Nephron (organoid): Measurements from ENCODE around the gene APBB2.
A peak's percentile ranks its signal among the peaks of the same experiment; 100 is the strongest.

Experiments used
- H3K27ac Mint-ChIP-seq, 3 experiments: 2 replicates each; pipeline ENCODE4 v1.8.0; 2020; ENCODE audit warnings: mixed read lengths in 3 of 3, mild to moderate bottlenecking in 2 of 3, moderate library complexity in 1 of 3
- H3K27me3 Mint-ChIP-seq: 2 replicates; pipeline ENCODE4 v1.8.0; 2021; ENCODE audit warnings: low read depth, mild to moderate bottlenecking, moderate library complexity, mixed read lengths
- H3K36me3 Mint-ChIP-seq: 2 replicates; pipeline ENCODE4 v1.8.0; 2020; ENCODE audit warnings: low read depth, mixed read lengths
- H3K4me1 Mint-ChIP-seq: 2 replicates; pipeline ENCODE4 v1.8.0; 2020; ENCODE audit warnings: mixed read lengths
- H3K4me3 Mint-ChIP-seq, 3 experiments: 2 replicates each; pipeline ENCODE4 v1.8.0; 2020; ENCODE audit warnings: mild to moderate bottlenecking in 3 of 3, mixed read lengths in 3 of 3, moderate library complexity in 2 of 3
- H3K9me3 Mint-ChIP-seq: 2 replicates; pipeline ENCODE4 v1.8.0; 2020; ENCODE audit warnings: mixed read lengths
- TF ChIP-seq, protein P1 (sequence below), 3 experiments: fragments of 200-600 bp; sonication (generic); IDR thresholded peaks; one replicate each; pipeline ENCODE4 v1.5.0; 2021; ENCODE audit warnings: antibody characterized with exemption in 3 of 3; ENCODE audit not compliant: unreplicated experiment in 3 of 3

Gene APBB2

DNA sequence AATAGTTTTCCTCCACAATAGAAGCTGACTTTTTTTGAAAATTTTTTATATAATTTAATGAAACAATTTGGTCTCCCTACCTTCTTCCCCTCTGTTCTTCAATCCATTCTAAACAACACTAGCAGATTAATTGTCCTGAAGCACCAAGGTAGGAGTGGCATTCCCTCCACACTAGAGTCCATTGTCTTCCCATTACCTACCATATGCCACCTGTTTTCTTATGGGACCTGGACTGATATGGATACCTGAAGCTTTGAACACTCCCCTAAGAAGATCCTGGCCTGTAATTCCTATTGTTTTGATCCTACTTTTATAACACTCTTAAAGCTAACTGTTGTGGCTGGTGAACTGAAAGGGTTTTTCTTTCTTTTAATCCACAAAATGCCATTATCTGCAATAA lies 92.0 kb downstream of the APBB2 start:
- Mint-ChIP-seq H3K9me3 (no peaks in the 10 kb centered on the region), H3K4me1 (peaks cover 61% of the 10 kb centered on the region), H3K27ac (peak overlapping the region in 2 of 3 experiments; percentile 75 to 97), H3K4me3 (no peak overlapping the region), H3K27me3 (peaks cover 4% of the 10 kb centered on the region), H3K36me3 (peaks cover 6% of the 10 kb centered on the region)
- TF ChIP-seq, protein P1, sequence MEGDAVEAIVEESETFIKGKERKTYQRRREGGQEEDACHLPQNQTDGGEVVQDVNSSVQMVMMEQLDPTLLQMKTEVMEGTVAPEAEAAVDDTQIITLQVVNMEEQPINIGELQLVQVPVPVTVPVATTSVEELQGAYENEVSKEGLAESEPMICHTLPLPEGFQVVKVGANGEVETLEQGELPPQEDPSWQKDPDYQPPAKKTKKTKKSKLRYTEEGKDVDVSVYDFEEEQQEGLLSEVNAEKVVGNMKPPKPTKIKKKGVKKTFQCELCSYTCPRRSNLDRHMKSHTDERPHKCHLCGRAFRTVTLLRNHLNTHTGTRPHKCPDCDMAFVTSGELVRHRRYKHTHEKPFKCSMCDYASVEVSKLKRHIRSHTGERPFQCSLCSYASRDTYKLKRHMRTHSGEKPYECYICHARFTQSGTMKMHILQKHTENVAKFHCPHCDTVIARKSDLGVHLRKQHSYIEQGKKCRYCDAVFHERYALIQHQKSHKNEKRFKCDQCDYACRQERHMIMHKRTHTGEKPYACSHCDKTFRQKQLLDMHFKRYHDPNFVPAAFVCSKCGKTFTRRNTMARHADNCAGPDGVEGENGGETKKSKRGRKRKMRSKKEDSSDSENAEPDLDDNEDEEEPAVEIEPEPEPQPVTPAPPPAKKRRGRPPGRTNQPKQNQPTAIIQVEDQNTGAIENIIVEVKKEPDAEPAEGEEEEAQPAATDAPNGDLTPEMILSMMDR (IDR thresholded peaks at IDR 0.05; ENCODE audit: unreplicated experiment in 3 of 3): no peak

DNA sequence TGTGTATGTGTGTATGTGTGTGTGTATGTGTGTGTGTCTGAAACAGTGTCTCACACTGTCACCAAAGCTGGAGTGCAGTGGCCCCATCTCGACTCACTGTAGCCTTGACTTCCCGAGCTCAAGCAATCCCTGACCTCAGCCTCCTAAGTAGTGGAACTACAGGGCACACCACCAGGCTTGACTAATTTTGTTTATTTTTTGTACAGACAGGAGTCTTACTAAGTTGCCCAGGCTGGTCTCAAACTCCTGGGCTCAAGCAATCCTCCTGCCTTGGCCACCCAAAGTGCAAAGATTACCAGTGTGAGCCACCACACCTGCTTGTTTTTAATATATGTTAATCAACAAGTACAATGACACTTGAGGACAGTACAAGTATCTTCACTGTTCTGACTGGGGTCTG lies 92.4 kb downstream of the APBB2 start:
- H3K27me3 Mint-ChIP-seq: peaks cover 4% of the 10 kb centered on the region
- TF ChIP-seq, protein P1 (IDR thresholded peaks at IDR 0.05; ENCODE audit: unreplicated experiment in 3 of 3): no peak
- no peak overlapping the region for H3K4me3 Mint-ChIP-seq
- peaks cover 1% of the 10 kb centered on the region for H3K9me3 Mint-ChIP-seq
- H3K4me1 Mint-ChIP-seq: peaks cover 61% of the 10 kb centered on the region
- H3K27ac Mint-ChIP-seq: peak overlapping the region in 1 of 3 experiments; percentile 97
- peaks cover 7% of the 10 kb centered on the region for H3K36me3 Mint-ChIP-seq

DNA sequence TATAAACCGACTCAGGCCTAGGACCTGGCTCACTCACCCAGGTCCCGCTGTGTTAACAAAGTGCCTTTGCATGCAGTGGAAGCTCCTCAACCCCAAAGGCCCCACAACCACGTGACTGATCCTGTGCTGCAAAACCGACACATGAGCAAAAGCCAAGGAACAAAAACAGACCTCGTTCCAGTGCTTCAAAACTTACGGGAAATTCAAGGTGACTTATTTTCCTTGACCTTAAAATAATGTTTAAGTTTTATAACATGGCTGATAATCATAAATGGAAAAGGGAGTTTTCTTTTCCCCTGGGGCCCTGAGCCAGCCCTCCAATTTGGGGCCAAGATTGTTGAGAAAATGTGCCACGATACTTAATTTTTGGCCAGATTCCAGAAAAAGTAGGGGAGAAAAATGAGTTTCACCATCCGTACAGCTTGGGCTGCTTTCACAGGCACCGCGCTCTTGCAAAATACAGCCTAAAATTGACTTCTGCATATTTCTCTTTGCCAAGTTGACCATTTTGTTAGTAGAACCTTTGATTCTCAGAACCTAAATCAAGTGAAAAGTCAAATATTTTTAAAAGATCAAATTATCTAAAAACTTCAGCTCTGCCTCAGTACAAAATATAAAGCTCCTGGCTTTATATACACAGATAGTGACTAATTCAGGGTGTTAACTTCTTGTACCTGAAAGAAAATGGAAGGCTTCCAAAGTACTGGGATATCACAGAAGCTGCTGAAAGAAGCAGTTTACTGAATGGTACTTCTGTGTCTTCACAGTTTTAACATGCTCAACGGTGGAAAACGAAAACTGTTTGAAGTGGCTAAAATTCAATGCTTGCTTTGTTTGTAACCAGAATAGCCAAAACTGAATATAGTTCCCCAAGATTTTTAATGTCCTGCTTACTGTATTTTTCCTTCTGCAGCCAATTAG lies 93.8 kb downstream of the APBB2 start:
- Mint-ChIP-seq H3K27me3 (peaks cover 4% of the 10 kb centered on the region), H3K27ac (peak overlapping the region; percentile 90 to 97 (median 97)), H3K36me3 (peaks cover 16% of the 10 kb centered on the region), H3K4me3 (peak overlapping the region; percentile 42 to 54 (median 46)), H3K9me3 (peaks cover 10% of the 10 kb centered on the region), H3K4me1 (peaks cover 57% of the 10 kb centered on the region)
- TF ChIP-seq, protein P1 (IDR thresholded peaks at IDR 0.05; ENCODE audit: unreplicated experiment in 3 of 3): no peak

DNA sequence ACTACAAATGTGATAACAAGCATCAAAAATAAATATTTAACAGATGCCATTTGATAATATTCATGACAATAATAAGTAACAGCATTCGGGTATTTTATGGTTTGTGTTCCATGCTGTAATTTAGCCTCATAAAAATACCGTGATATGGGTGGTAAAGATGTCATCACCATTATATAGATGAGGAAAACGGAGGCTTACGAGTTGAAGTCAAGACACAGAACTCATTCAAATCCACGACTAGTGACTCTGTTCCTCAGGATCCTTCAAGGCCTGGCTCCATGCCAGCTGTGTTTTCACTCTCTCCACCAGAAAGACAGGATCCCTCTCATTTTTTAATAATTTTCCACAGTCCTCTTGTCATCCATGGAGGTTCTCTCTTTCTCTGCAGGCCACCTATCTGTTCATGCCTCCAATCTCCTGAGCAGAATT lies 94.5 kb downstream of the APBB2 start:
- peaks cover 21% of the 10 kb centered on the region for H3K36me3 Mint-ChIP-seq
- H3K4me3 Mint-ChIP-seq: peak overlapping the region; percentile 42 to 54 (median 46)
- H3K9me3 Mint-ChIP-seq: peaks cover 15% of the 10 kb centered on the region
- peak overlapping the region; percentile 90 to 97 (median 97) for H3K27ac Mint-ChIP-seq
- TF ChIP-seq, protein P1 (IDR thresholded peaks at IDR 0.05; ENCODE audit: unreplicated experiment in 3 of 3): no peak
- peaks cover 4% of the 10 kb centered on the region for H3K27me3 Mint-ChIP-seq
- peaks cover 50% of the 10 kb centered on the region for H3K4me1 Mint-ChIP-seq

DNA sequence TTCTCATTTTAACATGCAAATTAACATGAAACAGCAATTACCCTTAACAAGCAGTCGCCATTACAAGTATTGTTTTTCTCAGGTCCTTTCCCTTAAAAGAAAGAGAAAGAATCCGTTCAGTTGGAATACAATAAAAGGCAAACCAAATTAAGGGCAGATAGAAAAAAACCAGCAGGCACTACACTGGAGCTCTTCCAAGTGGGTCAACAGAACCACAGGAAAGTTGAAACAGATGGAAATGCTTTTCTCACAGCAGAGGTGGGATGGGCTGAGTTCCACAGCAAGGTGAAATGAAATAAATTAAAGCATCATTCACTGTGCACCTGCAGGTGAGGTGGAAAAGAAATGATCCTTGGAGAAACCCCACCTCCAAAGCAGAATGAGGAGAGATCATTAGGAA lies 102.6 kb downstream of the APBB2 start:
- Mint-ChIP-seq H3K4me3 (no peak overlapping the region), H3K9me3 (peaks cover 20% of the 10 kb centered on the region), H3K27ac (no peak overlapping the region), H3K4me1 (no peaks in the 10 kb centered on the region), H3K36me3 (peaks cover 12% of the 10 kb centered on the region), H3K27me3 (no peaks in the 10 kb centered on the region)
- TF ChIP-seq, protein P1 (IDR thresholded peaks at IDR 0.05; ENCODE audit: unreplicated experiment in 3 of 3): no peak
